Esophagus (tissue), 2 donors: Measurements from ENCODE around the gene STPG4. TPM values are rescaled to one million over a fixed set of nuclear protein-coding genes. Genes with fewer than 3 reads are reported as not detected.

Source experiments
- H3K27ac ChIP-seq, 2 donors: one replicate each; pipeline ENCODE4 v1.5.1; 2013; ENCODE audit warnings: low read depth in 2 of 2, mild to moderate bottlenecking in 2 of 2, inconsistent platforms in 1 of 2, low read length in 1 of 2, moderate library complexity in 1 of 2
- H3K27me3 ChIP-seq, 2 donors: one replicate each; pipeline ENCODE4 v1.6.1; 2013; ENCODE audit warnings: low read length in 2 of 2, control low read depth in 1 of 2, mild to moderate bottlenecking in 1 of 2; ENCODE audit not compliant: insufficient read depth in 2 of 2, control insufficient read depth in 1 of 2
- H3K36me3 ChIP-seq, 2 donors: one replicate each; pipeline ENCODE4 v1.6.1; 2013; ENCODE audit warnings: low read length in 1 of 2; ENCODE audit not compliant: control insufficient read depth in 2 of 2, insufficient read depth in 2 of 2
- H3K4me1 ChIP-seq, 2 donors: one replicate each; pipeline ENCODE4 v1.6.1; 2013; ENCODE audit warnings: low read length in 1 of 2; ENCODE audit not compliant: control insufficient read depth in 2 of 2, insufficient read depth in 2 of 2
- H3K4me3 ChIP-seq, 2 donors: one replicate each; pipeline ENCODE4 v1.5.1; 2013; ENCODE audit warnings: low read length in 2 of 2, mild to moderate bottlenecking in 2 of 2, low read depth in 1 of 2, moderate library complexity in 1 of 2
- H3K9me3 ChIP-seq, 2 donors: one replicate each; pipeline ENCODE4 v1.6.1; 2013; ENCODE audit warnings: mild to moderate bottlenecking in 2 of 2, low read depth in 1 of 2, low read length in 1 of 2, moderate library complexity in 1 of 2; ENCODE audit not compliant: control insufficient read depth in 2 of 2, insufficient read depth in 1 of 2
- WGBS, 2 donors: extraction: QIAGEN DNeasy Blood & Tissue Kit; methylation state at CpG; one replicate each; pipeline ENCODE4 v1.1.7; 2013; 5-methylcytosine and 5-hydroxymethylcytosine counted together
- polyA plus RNA-seq, 2 donors: library from polyadenylated mRNA; stranded (reverse); fragments of 200-250 nt; gene quantifications; one replicate each; pipeline ENCODE4 v1.2.3, GENCODE V29; 2013
- donor health status: healthy with polysubstance abuse.
- donor health status: Bipolar disorder and iron deficiency.

Gene STPG4
- polyA plus RNA-seq, 2 donors, result not detected

GRCh38 chr2:47161475-47161874, 6.4 kb upstream of the STPG4 start:
- Histone ChIP-seq H3K4me3 (no peak overlapping the region), H3K36me3 (peaks cover 0 to 4% of the 10 kb centered on the region in 2 donors), H3K4me1 (no peaks in the 10 kb centered on the region), H3K9me3 (no peaks in the 10 kb centered on the region), H3K27ac (no peak overlapping the region), H3K27me3 (no peaks in the 10 kb centered on the region)
- WGBS, 2 donors, result 92 to 94% methylated on average over 3 of the region's 3 CpGs

- H3K36me3 ChIP-seq, result peaks cover 0 to 4% of the 10 kb centered on the region in 2 donors
- H3K27me3 ChIP-seq, result no peaks in the 10 kb centered on the region
- H3K4me3 ChIP-seq, result no peak overlapping the region
- 95% methylated on average over 1 of the region's 1 CpG for WGBS, 2 donors
- no peaks in the 10 kb centered on the region for H3K9me3 ChIP-seq
- no peaks in the 10 kb centered on the region for H3K4me1 ChIP-seq
- H3K27ac ChIP-seq, result no peak overlapping the region
Measured at GRCh38 chr2:47160660-47161059, 5.6 kb upstream of the STPG4 start.

GRCh38 chr2:47160211-47160610, 5.1 kb upstream of the STPG4 start:
- Histone ChIP-seq H3K9me3 (no peaks in the 10 kb centered on the region), H3K4me1 (no peaks in the 10 kb centered on the region), H3K27me3 (no peaks in the 10 kb centered on the region), H3K36me3 (peaks cover 0 to 4% of the 10 kb centered on the region in 2 donors), H3K4me3 (no peak overlapping the region), H3K27ac (no peak overlapping the region)
- 93 to 96% methylated on average over 3 of the region's 3 CpGs for WGBS, 2 donors

- no peaks in the 10 kb centered on the region for H3K27me3 ChIP-seq
- H3K27ac ChIP-seq, result no peak overlapping the region
- 94 to 95% methylated on average over 3 of the region's 3 CpGs for WGBS, 2 donors
- H3K4me1 ChIP-seq, result no peaks in the 10 kb centered on the region
- H3K36me3 ChIP-seq, result peaks cover 0 to 4% of the 10 kb centered on the region in 2 donors
- H3K4me3 ChIP-seq, result no peak overlapping the region
- no peaks in the 10 kb centered on the region for H3K9me3 ChIP-seq
Measured at GRCh38 chr2:47159627-47160026, 4.5 kb upstream of the STPG4 start.

- peaks cover 0 to 4% of the 10 kb centered on the region in 2 donors for H3K36me3 ChIP-seq
- no peaks in the 10 kb centered on the region for H3K27me3 ChIP-seq
- no peaks in the 10 kb centered on the region for H3K4me1 ChIP-seq
- no peak overlapping the region for H3K27ac ChIP-seq
- WGBS, 2 donors, result 96% methylated on average over 2 of the region's 2 CpGs
- no peak overlapping the region for H3K4me3 ChIP-seq
- no peaks in the 10 kb centered on the region for H3K9me3 ChIP-seq
Measured at GRCh38 chr2:47158576-47158975, 3.5 kb upstream of the STPG4 start.

- Histone ChIP-seq H3K27ac (no peak overlapping the region), H3K36me3 (peaks cover 2 to 4% of the 10 kb centered on the region in 2 donors), H3K4me1 (no peaks in the 10 kb centered on the region), H3K27me3 (no peaks in the 10 kb centered on the region), H3K4me3 (no peak overlapping the region), H3K9me3 (no peaks in the 10 kb centered on the region)
Measured at GRCh38 chr2:47152803-47153202, 2.3 kb downstream of the STPG4 start.

GRCh38 chr2:47150175-47150574, 4.9 kb downstream of the STPG4 start:
- H3K36me3 ChIP-seq, result peaks cover 2 to 4% of the 10 kb centered on the region in 2 donors
- H3K9me3 ChIP-seq, result no peaks in the 10 kb centered on the region
- WGBS, 2 donors, result 90 to 100% methylated on average over 3 of the region's 3 CpGs
- H3K27ac ChIP-seq, result no peak overlapping the region
- H3K4me1 ChIP-seq, result no peaks in the 10 kb centered on the region
- no peak overlapping the region for H3K4me3 ChIP-seq
- no peaks in the 10 kb centered on the region for H3K27me3 ChIP-seq

- H3K36me3 ChIP-seq, result peaks cover 4% of the 10 kb centered on the region in 2 donors
- no peaks in the 10 kb centered on the region for H3K9me3 ChIP-seq
- H3K27ac ChIP-seq, result no peak overlapping the region
- H3K27me3 ChIP-seq, result no peaks in the 10 kb centered on the region
- no peaks in the 10 kb centered on the region for H3K4me1 ChIP-seq
- 93 to 95% methylated on average over 3 of the region's 3 CpGs for WGBS, 2 donors
- no peak overlapping the region for H3K4me3 ChIP-seq
Measured at GRCh38 chr2:47147021-47147420, 8.1 kb downstream of the STPG4 start.

GRCh38 chr2:47145466-47145865, 9.6 kb downstream of the STPG4 start:
- Histone ChIP-seq H3K27me3 (no peaks in the 10 kb centered on the region), H3K4me1 (no peaks in the 10 kb centered on the region), H3K4me3 (no peak overlapping the region), H3K36me3 (peaks cover 4% of the 10 kb centered on the region in 2 donors), H3K27ac (no peak overlapping the region), H3K9me3 (no peaks in the 10 kb centered on the region)
- WGBS, 2 donors, result 82 to 95% methylated on average over 1 of the region's 1 CpG

- H3K27ac ChIP-seq, result no peak overlapping the region
- no peaks in the 10 kb centered on the region for H3K27me3 ChIP-seq
- H3K36me3 ChIP-seq, result peaks cover 0 to 2% of the 10 kb centered on the region in 2 donors
- WGBS, 2 donors, result 91 to 94% methylated on average over 3 of the region's 3 CpGs
- no peaks in the 10 kb centered on the region for H3K4me1 ChIP-seq
- no peaks in the 10 kb centered on the region for H3K9me3 ChIP-seq
- no peak overlapping the region for H3K4me3 ChIP-seq
Measured at GRCh38 chr2:47141520-47141919, 13.6 kb downstream of the STPG4 start.
